ENCODE measurements around the gene ZMAT5.

GRCh38 chr22:29693161-29693560 lies 73.6 kb downstream of the ZMAT5 start:
- no peak for TF ChIP-seq CTCF (IDR thresholded peaks at IDR 0.05)
- TF ChIP-seq POLR2A (IDR thresholded peaks at IDR 0.05) = no peak
- no peak for TF ChIP-seq EP300 (IDR thresholded peaks at IDR 0.05)
- no peak for TF ChIP-seq POLR2AphosphoS5 (IDR thresholded peaks at IDR 0.05)

All from sigmoid colon (tissue), 4 donors.